ENCODE data around the gene TMPRSS9.

The TMPRSS9 gene

GRCh38 chr19:2340496-2341243 lies 19.4 kb upstream of the TMPRSS9 start:
- in situ Hi-C loops (cut with MboI; ENCODE audit: low pct_unique_long_range_greater_than_20kb, low sequenced_read_pairs, unreplicated experiment): no loop called here
- TF ChIP-seq, protein P1, sequence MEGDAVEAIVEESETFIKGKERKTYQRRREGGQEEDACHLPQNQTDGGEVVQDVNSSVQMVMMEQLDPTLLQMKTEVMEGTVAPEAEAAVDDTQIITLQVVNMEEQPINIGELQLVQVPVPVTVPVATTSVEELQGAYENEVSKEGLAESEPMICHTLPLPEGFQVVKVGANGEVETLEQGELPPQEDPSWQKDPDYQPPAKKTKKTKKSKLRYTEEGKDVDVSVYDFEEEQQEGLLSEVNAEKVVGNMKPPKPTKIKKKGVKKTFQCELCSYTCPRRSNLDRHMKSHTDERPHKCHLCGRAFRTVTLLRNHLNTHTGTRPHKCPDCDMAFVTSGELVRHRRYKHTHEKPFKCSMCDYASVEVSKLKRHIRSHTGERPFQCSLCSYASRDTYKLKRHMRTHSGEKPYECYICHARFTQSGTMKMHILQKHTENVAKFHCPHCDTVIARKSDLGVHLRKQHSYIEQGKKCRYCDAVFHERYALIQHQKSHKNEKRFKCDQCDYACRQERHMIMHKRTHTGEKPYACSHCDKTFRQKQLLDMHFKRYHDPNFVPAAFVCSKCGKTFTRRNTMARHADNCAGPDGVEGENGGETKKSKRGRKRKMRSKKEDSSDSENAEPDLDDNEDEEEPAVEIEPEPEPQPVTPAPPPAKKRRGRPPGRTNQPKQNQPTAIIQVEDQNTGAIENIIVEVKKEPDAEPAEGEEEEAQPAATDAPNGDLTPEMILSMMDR (IDR thresholded peaks at IDR 0.05; ENCODE audit: extremely low read depth, insufficient read depth, missing control alignments): no peak
- DNase-seq (ENCODE audit: low spot score): no peak

DNA sequence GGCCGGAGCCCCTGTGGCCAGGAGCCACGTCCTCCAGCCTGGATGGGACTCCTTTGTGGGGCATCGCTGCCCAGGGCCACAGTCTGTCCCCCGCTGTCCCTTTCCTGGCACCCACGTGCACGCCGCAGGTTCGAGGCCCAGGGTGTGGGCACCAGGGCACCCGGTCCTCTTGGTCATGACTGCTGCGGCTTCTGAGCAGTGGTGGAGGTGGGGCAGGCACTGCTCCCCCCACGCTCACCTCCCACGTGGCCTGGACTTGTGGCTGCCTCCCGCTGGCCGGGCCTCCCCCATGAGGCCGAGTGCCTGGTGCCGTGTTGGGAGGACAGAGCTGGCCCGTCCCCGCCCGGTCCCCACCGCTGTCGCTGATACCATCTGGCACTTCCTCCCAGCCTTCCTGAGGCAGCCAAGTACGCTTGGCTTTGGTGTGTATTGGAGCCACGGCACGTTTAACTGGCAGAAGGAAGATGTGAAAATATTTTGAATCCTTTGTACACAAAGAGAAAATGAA lies 18.8 kb upstream of the TMPRSS9 start:
- TF ChIP-seq, protein P1 (IDR thresholded peaks at IDR 0.05; ENCODE audit: extremely low read depth, insufficient read depth, missing control alignments): no peak
- DNase-seq (ENCODE audit: low spot score): no peak
- in situ Hi-C loops (cut with MboI; ENCODE audit: low pct_unique_long_range_greater_than_20kb, low sequenced_read_pairs, unreplicated experiment): no loop called here

GRCh38 chr19:2341982-2342381 lies 18.1 kb upstream of the TMPRSS9 start:
- no peak for DNase-seq (ENCODE audit: low spot score)
- TF ChIP-seq, protein P1 (IDR thresholded peaks at IDR 0.05; ENCODE audit: extremely low read depth, insufficient read depth, missing control alignments): no peak
- in situ Hi-C loops (cut with MboI; ENCODE audit: low pct_unique_long_range_greater_than_20kb, low sequenced_read_pairs, unreplicated experiment): no loop called here

DNA sequence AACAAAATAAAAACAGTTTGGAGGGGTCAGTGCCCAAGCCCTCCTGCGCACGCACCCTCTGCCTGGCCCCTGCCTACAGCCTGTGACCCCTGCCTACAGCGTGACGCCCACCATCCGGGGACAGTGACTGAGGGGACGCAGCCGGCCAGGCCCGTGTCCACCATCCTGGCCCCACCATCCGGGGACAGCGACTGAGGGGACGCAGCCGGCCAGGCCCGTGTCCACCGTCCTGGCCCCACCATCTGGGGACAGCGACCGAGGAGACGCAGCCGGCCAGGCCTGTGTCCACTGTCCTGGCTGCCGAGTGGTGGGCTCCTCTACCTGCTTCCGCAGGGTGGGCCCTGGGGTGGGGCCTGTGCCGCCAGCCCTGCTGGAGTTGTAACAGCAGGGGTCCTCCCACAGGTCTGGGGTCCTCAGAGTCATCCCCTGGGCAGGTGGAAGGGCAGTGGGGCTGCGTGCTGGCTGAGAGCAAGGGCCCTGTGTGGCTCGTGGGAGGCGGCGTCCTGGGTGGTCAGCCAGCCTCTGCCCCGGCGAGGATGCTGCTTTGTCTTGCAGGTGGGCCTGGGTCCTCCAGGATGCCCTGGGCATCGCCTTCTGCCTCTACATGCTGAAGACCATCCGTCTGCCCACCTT lies 17.3 kb upstream of the TMPRSS9 start:
- TF ChIP-seq, protein P1 (IDR thresholded peaks at IDR 0.05; ENCODE audit: extremely low read depth, insufficient read depth, missing control alignments): no peak
- in situ Hi-C loops (cut with MboI; ENCODE audit: low pct_unique_long_range_greater_than_20kb, low sequenced_read_pairs, unreplicated experiment): no loop called here
- no peak for DNase-seq (ENCODE audit: low spot score)

- TF ChIP-seq, protein P1 (IDR thresholded peaks at IDR 0.05; ENCODE audit: extremely low read depth, insufficient read depth, missing control alignments): no peak
- no peak for DNase-seq (ENCODE audit: low spot score)
- in situ Hi-C loops (cut with MboI; ENCODE audit: low pct_unique_long_range_greater_than_20kb, low sequenced_read_pairs, unreplicated experiment): no loop called here
Observed at GRCh38 chr19:2343289-2343982, 16.6 kb upstream of the TMPRSS9 start.

DNA sequence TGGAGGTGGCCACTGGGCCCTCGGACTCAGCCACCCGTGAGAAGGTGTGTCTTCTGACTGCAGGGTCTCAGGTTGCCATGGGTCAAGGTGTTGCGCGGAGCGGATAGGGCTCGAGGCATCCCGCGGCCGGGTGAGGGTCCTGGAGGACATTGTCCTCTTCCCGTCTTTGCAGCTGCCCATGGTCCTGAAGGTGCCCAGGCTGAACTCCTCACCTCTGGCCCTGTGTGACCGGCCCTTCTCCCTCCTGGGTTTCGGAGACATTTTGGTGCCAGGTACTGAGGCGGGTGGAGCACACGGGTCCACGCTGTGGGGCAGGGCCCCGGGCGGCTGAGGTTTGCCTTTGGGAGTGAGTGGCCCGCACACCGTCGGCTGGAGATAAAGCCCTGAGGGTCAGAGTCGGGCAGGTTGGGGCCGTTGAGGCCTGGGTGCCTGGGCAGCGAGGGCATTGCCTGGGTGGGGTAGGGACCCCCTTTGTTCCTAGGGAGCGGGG lies 15.6 kb upstream of the TMPRSS9 start:
- DNase-seq (ENCODE audit: low spot score): no peak
- TF ChIP-seq, protein P1 (IDR thresholded peaks at IDR 0.05; ENCODE audit: extremely low read depth, insufficient read depth, missing control alignments): no peak
- in situ Hi-C loops (cut with MboI; ENCODE audit: low pct_unique_long_range_greater_than_20kb, low sequenced_read_pairs, unreplicated experiment): no loop called here

Data from GM13977 (cell line).